M059J (cell line): ENCODE data around the gene RPS5. TPM values are rescaled to one million over a fixed set of nuclear protein-coding genes. Genes with fewer than 3 reads are reported as not detected.
"Not testable (repeated sequence)": the region's sequence is repeated elsewhere in the genome, so short reads cannot be mapped to it uniquely, and the experiment has no call there.

Experiments used
- DNase-seq: peaks from one replicate; pipeline ENCODE4 v3.0.0-alpha.2; 2012; ENCODE audit warnings: low read depth
- total RNA-seq: library from RNA; depleted of rRNA; stranded (reverse); fragments of >200 nt; shearing (Covaris generic); gene quantifications from 2 replicates; pipeline ENCODE4 v1.2.3, GENCODE V29; 2014

The RPS5 gene
- total RNA-seq, 1 experiment from 2014 or later, result 1,319 TPM

- DNase-seq, result no peak
These were observed 1.7 kb upstream of the RPS5 start for GRCh38 chr19:58385313-58385890.

- DNase-seq, result no peak
These were observed 1.0 kb upstream of the RPS5 start for GRCh38 chr19:58385891-58386575.

GRCh38 chr19:58387338-58388174, 487 bp downstream of the RPS5 start:
- DNase-seq, result no peak

DNA sequence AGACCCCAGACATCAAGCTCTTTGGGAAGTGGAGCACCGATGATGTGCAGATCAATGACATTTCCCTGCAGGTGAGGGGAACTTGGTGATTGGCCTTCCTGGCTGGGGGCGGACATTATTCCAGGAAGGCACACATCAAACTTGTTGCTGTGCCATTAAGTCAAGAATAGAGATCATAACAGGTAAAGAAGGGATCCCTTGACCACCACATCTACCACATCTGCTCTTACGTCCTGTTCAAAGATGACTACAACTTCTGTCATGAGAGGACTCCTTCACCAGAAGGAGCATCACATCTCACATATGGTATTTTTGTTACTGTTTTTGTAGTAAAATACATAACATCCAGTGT, 1.1 kb downstream of the RPS5 start:
- DNase-seq, result no peak

- no peak for DNase-seq
These were observed 6.1 kb downstream of the RPS5 start for GRCh38 chr19:58392945-58393724.

GRCh38 chr19:58393725-58394033, 6.6 kb downstream of the RPS5 start:
- no peak for DNase-seq

DNA sequence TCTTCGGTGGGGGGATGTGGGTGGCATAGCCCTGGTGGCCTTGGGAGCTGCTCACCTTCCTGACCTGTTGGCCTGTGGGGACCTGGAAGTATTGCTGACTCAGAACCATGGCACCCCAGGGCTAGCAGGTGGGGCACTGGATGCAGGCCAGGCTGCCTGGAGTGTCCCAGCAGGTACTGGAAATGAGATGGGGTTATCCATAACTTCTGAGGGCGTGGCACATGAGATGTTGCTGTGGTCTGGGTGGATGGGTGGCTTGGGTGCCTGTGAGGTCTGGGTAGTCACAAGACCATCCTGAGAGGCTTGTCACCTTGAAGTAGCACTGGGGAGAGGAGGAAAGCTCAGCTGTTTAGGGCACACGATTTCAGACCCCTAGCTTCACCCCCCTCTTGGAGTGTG, 7.8 kb downstream of the RPS5 start:
- DNase-seq, result peak; percentile 24

GRCh38 chr19:58395220-58395978, 8.3 kb downstream of the RPS5 start, which contains the start of gene RNF225:
Gene RNF225 (plus strand): TSS chr19:58395656. CDS start chr19:58396090, 434 bp downstream.
- peak; percentile 33 for DNase-seq

GRCh38 chr19:58395979-58396627, 9.0 kb downstream of the RPS5 start:
- DNase-seq, result no peak

DNA sequence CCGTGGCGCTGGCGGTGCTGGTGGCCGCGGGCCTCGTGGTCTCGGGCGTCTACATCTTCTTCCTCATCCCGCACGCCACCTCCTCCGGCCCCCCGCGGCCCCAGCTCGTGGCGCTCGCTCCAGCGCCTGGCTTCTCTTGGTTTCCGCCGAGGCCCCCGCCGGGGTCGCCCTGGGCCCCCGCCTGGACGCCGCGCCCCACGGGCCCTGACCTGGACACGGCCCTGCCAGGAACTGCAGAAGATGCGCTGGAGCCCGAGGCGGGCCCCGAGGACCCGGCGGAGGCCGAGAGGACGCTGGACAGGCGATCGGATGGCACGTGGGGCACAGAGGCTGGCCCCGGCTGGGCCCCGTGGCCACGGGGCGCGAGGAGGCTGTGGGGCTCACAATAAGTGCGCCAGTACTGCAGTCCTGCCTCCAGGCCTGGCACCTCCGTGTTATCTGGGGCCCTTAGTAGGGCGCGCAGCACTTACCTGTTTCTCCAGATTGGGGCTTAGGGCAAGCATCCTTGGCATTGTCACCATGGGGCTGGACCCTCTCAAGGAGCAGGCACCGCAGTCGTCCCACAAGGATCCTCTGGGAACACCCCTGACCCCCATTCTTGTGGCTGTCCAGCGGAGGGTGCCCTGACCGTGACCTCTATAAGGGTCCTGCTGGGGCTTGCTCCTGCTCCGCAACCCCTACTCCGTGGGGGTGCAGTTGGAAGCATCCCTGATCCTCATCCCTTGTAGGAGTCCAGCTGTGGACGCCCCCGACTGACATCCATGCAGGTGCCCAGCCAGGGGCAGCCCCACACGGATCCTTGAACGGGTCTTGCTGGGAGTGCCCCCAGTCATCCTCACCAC, 9.8 kb downstream of the RPS5 start:
- no peak for DNase-seq

DNA sequence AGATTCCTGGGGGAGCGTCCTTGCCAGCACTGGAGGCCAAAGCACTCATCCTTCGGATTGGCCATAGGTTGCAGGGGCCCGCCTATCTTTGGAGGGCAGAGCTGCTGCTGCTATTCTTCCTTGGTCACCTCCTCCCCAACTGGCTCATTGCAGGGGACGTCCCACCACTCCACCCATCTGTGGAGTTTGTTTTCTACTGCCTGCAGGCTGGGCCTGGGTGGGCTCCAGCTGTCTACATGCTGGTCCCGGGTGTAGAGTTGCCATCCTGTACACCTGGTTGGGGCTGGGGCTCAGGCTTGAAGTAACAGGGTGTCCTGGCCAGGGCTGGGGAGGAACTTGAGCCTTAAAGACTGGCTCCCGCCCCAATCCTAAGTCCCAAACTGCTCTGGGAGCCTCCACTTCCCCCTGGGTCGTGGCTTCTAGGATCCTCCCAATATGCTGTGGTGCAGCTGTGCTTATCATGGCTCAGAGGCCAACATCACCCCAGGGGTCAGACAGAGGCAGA, 10.5 kb downstream of the RPS5 start:
- DNase-seq, result no peak

- DNase-seq, result no peak
These were observed 11.0 kb downstream of the RPS5 start for GRCh38 chr19:58398087-58398486.

GRCh38 chr19:58398545-58398944, 11.5 kb downstream of the RPS5 start:
- DNase-seq, result no peak

GRCh38 chr19:58399903-58400302, 12.8 kb downstream of the RPS5 start:
- no peak for DNase-seq

DNA sequence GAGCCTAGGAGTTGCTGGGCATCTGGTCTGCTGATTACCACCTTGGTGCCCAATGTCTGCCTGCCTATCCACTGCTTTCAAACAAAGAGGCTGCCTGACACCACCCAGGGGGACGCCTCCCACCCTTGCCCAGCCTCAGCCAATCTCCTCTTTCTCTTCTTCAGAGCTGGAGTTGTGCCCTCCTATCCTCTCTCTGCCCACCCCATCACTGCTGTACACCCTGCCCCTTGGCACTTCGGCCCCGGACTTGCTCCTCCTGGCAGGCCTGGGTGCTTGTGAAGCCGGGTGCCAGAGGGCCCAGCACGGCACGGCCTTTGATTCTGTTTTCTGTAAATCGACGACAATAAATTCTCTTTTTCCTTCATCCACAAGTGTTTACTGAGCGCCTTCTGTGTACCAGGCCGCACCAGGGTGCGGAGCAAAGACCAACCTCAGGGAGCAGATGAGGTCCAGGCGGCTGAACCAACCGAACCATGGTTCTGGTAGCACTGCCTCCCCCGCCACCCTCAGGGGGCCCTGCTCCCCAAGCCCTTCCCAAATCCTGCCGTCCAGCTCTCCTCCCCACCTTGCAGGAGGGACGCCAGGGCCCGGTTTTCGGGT, 13.3 kb downstream of the RPS5 start:
- DNase-seq, result peak; percentile 16

- peak; percentile 99 for DNase-seq
These were observed 14.1 kb downstream of the RPS5 start for GRCh38 chr19:58400916-58401839.

DNA sequence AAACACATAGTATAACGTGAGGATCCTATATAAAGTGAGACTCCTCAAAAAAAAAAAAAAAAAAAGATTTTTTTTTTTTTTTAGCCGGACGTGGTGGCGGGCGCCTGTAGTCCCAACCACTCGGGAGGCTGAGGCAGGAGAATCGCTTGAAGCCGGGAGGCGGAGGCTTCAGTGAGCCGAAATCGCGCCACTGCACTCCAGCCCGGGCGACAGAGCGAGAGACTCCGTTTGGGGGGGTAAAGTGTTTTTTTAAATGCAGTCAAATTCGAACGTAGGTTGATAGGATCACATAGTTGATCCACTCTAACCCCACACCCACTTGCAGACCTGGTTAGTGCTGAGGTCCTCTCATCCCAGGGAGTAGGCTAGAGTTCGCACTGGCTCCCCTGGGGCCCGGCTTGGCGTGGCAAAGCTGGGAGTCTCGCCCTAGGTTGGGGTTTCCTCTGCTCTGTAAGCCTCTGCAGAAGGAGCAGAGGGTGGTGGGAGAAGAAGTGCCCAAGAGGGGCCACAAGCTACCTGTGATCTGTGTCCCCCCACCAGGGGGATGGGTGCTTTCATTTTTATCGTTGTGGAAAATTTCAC, 14.9 kb downstream of the RPS5 start:
- DNase-seq, result no peak

- DNase-seq, result not testable (repeated sequence)
These were observed 16.9 kb downstream of the RPS5 start for GRCh38 chr19:58403920-58404478.
